Mesenteric fat pad (tissue), 1 donor: ENCODE results near the gene GFRA1. TPM values are rescaled to one million over a fixed set of nuclear protein-coding genes. Genes with fewer than 3 reads are reported as not detected.
"Not testable (repeated sequence)": the region's sequence is repeated elsewhere in the genome, so short reads cannot be mapped to it uniquely, and the experiment has no call there.

ENCODE experiments used
- DNase-seq: peaks from one replicate; pipeline ENCODE4 v3.0.0-alpha.2; 2020; ENCODE audit warnings: low spot score
- total RNA-seq: library from RNA; stranded (reverse); fragmentation: NEBNext Ultra II Directional; extraction: Animal tissue kit (Norgen Biotek cat#: 25700); gene quantifications from one replicate; pipeline ENCODE4 v1.2.1, GENCODE V29; 2021
- donor health status: DM: yes; HTN: yes; CAD: no.

GFRA1 gene
- total RNA-seq, 1 donor from 2014 or later = 18.3 TPM

DNA sequence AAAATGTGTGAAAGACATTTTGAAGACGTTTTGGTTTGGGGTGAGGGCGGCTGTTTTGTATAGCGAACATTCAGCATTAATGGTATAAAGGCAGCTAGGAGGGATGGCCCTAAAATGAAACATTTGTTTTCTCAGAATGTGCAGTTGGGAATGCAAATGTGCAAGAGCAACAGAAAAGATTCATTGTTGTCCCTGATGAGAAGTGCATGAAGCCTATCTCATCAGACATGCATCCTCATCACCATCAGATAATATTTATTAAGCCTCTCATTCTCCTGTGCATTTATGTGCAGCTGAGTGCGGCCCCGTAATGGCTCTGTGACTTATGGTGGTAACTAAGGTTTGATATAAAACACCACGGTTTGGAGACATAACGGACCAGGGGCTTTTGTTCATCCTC lies 199.5 kb downstream of the GFRA1 start:
- DNase-seq = no peak

DNA sequence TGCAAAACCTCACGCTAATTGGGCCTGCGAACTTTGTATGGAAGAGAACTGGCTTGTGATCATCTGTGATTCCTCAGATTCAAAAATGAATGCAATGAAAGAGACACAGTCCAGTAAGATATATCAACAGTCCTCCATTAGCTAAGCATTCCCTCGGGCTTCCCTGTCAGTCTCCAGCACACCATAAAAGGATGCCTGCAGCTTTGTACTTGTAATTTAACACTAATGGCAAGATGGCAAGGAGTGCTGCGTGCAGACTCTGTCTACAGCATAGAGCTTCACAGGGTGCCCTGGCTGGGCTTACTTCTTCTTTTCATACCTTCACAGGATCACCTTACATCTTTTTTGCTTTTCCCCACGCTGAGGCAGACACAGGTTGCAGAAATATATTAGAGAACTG lies 200.0 kb downstream of the GFRA1 start:
- no peak for DNase-seq

DNA sequence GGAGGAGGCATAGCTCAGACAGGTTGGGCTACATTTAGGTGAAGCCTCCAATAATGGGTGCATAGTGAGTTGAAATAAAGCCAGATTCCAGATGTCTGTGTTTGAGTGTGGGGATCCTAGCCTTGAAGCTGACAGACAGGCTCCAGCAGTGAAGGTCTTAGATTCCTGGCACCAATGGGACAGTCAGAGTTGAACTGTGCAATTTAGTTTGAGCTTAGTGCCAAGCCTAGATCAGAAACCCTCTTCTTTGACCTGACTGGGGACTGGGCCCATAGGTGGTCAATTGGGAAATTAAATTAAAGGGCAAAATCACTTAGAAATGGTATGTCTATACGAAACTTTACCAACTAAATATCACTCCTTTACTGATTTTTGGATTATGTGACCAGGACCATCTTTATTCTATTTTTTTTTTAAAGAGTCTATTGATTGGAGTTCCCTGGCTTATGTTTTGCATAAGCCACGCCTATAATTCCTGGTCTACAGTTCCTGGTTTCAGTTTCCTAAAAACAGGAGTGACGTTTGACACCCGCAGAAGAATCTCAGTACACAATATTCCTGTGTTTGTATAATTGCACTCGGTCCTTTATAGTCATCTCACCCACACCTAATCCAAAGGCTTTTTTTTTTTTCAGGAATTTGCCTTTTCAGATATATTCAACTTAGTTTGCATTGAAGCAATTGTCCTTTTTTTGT lies 201.4 kb downstream of the GFRA1 start:
- DNase-seq = no peak

DNA sequence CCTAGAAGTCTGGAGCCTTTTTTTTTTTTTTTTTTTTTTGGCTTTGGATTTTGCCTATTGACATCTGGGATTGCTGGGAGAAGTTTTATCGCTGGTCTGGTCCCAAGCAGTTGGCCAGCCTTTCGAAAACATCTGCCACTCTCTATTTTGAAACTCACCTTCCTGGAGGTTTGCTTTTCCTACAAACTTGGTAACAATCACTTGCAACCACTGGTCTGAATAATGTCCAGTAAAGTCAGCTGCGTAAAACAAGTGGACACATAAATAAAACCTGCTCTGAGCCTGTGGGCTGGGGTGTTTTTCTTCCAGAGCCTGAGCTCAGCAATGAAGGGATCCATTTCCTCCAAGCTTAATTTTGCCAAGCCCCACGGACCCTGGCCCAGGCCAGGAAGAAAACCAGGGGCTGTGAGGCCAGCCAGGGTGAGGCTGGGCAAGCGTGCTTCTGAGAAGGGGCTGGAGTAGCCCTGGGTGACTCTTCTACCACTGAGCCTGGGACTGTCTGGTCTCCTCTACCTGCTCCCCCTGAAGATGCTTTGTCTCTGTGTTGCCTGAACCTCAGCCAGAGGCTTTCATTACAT lies 202.2 kb downstream of the GFRA1 start:
- no peak for DNase-seq

DNA sequence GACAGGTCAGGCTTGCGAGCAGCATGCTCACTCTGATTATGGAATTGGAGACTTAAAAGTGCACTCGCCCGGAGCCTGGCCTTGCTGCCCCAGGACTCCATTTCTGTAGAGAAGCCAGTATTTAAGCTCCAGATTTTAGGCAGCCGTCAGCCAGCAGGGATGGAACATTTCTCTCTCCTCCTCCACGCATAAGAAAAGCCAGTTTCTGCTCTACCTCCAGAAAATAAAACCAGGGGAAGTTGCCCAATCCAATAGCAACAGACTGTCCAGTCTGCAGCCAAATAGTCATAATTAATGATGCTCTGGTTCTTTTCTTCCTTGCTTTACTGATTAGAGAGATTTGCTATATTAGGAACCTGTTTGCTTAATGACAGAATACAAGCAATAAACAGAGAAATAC lies 203.2 kb downstream of the GFRA1 start:
- DNase-seq = no peak

DNA sequence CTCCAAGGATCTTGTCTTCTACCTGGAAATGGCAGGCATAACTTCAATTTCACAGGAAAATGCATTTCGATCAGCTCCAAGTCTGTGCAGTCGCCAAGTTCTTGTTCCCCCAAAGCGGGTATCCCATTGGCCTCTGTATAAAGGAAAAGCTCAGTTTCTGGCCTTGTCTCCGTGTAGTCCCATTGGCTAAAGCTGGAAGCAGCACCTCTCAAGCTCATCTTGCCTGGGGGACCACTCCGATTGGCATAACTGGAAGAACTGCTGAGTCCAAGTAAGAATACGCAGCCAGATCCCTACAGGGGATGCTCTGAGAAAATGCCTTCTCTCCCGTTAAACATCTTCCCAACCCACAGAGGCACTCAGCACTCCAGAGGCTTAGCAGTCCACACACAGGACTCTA lies 205.2 kb downstream of the GFRA1 start:
- DNase-seq = no peak

DNA sequence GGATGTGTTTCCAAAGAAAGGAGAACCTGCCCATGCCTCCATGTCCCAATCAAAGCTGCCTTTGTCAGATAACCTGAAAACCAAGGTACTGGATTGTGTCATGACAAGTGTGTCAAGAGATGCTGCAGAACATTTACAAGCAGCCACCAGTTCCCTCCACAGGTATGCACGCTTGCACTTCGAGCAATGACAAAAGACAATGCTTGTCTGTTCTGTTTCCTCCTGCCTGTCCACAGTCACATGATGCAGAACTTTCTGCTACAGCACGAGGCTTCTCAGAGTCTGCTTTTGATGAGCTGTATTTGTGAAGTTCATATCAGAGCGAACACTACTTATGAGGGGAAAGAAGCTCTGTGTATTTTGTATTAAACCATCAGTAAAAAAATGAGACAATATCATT lies 209.9 kb downstream of the GFRA1 start:
- DNase-seq = no peak

DNA sequence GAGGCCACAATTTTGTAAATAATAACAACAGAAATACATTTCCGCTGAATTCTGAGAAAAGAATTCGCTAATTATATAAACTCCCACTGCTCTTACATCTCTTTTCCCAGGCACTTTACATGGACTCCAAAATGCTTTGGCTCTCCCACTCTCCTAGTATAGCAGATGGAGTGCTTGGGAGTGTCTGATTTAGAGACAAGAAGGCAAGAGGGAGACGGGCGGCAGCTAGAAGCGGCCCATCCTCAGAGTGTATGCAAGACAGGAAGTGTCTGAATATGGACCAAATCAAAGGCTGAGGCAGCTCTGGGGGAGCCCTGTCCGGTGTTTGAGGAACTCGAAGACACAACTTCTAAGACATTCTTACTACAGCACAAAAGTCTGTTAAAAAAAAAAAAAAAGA lies 212.1 kb downstream of the GFRA1 start:
- no peak for DNase-seq

DNA sequence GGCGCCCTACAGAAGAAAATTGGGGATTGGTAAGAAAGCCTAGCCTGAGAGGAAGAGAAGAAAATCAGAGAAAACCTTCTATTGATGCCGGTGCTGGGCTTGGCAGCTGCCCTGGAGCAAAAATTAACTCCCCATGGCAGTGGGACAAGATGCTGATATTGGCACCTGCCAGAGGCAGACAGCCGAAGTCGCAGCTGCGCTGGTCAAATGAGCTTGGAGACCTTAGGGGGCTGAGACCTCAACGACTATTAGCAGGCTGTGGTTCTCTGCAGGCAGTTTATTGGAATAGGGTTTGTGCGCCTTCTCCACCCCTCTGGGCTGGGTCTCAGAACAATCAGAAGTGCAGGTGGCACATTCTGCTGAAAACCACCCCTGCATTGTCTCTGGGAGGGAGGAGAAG lies 213.7 kb downstream of the GFRA1 start:
- DNase-seq = no peak

DNA sequence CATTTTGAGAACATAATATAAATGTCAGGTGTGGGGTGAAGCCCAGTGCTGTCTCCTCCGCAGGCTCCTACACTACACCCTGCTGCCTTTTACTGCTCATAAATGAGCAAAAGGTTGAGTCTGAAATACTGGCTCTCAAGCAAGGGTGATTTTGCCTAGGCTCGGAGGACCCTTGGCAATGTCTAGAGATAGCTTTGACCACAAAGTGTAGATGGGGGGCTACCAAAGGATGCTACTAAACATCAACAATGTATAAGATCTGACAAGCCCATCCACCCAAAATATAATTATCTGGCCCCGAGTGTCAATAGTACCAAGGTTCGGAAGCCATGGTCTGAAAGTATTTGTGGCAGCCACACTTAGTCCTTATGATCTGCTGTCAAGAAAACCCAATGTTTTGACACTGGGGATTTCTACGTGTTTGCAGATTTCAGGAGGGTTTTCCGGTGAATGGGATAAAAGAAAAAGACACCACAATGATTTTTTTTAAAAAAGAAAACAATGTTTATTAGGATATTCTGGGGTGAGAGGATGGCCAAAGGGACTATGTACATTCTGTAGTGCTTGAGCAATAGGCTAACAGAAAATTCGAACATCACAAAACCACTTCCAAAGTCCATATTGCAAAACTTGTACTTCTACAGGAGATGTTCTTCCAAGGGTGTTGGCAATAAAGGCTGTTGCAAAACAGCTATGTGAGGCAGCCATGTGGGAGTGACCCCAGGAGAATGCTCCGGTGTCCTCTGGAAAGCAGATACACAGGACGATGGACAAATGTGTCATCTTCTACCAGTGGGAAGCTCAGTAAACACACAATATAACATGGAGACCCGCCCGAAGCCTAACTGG lies 216.3 kb downstream of the GFRA1 start:
- no peak for DNase-seq

DNA sequence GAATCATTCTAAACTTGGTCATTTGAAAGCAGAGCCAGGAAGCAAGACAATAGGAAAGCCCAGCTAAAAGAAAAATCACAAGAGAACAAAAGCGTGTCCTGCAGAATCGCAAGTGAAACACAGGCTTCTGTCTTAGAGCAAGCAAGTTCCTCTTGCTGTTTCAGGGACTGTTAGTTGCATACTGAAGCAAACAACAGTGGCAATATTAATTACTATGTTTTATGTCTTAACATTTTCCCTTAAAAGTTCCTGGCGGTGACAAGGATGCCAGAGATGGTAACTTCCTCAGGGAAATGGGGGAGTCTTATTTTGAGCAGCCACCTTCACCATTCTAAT lies 217.1 kb downstream of the GFRA1 start:
- DNase-seq = no peak

DNA sequence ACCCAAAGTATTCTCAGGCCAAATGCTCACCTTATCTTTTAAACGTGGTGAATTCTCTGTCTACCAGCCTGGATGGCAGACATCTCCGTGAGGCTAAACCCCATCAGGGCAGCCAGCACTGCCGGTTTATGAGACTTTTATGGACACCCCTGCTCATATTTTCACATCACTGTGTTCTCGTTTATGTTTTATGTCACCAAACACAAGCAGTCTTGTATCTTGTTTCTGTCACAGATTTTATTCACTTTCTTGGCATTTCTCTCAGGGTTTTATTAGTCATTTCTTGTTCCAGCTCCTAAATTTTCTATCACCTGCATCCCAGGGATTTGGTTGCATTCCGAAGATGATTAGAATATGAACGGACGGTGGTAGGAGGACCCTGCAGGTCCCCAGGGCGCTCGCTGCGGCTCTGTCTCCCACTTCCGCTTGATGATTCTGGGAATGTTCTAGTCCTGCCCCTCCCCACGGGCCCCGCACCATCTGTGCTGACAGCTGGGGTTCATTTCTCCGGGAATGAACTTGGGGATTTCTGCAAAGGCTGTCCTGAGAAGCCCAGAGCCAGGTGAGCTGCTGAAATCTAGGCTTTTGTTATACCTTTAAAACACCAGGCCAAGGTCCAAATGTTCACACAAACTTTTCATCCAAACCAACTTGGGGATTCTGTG lies 217.6 kb downstream of the GFRA1 start:
- DNase-seq = no peak

DNA sequence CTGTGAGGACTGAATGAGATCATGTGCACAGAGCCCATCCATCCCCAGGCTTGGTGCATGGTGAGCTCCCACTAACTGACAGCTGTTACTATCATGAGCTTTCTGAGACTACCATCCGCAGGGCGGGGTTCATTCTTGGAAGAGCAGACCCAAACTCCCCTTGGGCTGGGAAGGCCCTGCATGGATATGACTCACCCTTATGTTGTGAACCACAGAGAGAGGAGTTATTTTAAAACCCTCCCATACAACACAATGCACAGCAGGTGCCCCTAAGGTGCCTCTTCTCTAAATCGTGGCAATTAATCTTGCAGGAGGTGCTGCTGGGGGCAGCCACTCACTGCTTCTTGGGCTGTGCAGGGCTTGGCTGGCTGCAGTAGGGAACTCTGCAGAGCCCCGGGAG lies 219.1 kb downstream of the GFRA1 start:
- DNase-seq = no peak

DNA sequence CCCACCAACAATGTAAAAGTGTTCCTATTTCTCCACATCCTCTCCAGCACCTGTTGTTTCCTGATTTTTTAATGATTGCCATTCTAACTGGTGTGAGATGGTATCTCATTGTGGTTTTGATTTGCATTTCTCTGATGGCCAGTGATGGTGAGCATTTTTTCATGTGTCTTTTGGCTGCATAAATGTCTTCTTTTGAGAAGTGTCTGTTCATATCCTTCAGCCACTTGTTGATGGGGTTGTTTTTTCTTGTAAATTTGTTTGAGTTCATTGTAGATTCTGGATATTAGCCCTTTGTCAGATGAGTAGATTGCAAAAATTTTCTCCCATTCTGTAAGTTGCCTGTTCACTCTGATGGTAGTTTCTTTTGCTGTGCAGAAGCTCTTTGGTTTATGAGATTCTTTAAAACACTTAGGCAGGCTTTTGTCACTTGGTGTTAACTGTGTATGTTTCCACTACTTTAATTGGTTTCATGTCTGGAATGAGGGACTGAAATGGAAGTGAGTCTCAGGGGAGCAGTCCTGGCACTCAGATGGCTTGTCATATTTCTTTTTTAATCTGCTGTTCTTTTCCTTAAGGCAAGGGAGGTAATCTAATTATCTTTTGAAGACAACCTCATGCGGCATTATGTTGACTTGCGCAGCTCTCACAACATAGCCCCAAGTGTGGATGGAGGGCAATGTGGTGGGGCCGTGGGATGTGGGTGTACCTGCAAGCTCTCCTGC lies 219.8 kb downstream of the GFRA1 start:
- DNase-seq = not testable (repeated sequence)

DNA sequence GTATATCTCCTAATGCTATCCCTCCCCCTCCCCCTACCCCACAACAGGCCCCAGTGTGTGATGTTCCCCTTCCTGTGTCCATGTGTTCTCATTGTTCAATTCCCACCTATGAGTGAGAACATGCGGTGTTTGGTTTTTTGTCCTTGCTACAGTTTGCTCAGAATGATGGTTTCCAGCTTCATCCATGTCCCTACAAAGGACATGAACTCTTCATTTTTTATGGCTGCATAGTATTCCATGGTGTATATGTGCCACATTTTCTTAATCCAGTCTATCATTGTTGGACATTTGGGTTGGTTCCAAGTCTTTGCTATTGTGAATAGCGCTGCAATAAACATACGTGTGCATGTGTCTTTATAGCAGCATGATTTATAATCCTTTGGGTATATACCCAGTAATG lies 220.5 kb downstream of the GFRA1 start:
- DNase-seq = not testable (repeated sequence)

DNA sequence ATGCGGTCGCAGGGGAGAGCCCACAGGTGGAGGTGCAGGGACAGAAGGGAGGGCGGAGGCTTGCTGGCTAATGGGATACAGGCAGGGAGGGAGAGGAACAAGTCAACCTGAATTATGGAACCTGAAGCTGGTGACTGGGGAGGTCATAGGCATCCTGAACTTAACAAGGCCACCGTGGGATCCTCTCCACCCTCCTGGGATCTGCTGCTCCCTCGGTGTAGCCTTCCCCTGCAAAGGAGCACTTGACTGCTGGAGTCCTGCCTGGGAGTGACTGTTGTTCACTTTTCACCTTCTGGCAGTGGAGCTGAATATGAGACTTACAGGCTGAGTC lies 223.1 kb downstream of the GFRA1 start:
- DNase-seq = no peak

DNA sequence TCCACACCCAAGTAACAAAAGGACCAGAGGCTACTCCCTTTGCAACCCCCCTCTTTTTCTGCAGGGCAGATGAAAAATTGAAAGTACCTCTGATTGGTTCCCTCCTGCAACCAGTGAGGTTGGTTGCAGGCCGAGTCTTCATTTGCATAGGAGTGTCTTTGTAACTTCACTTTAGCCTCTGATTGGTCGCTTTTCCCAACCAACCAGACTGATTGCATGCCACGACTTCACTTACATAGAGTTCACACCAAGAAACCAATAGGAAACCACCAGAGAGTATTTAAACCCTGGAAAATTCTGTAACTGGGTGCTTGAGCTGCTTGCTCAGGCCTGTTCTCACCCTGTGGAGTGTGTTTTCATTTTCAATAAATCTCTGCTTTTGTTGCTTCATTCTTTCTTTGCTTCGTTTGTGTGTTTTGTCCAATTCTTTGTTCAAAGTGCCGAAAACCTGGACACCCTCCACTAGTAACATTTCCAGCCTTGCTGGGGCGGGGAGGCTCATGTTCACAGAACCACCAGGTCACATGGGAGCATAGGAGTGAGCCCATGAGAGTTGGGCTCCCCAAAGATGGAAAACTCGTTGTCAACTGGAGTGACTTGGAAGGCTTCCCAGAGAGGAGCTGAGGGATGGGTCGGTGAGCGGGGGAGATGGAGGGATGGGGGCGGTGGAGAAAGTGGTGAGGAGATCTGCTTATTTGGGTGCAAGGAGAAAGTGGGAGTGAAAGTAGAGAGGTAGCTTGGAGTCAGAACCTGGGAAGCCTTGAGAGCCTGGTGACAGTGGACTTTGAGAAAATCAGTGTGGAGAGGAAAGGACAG lies 223.6 kb downstream of the GFRA1 start:
- no peak for DNase-seq

DNA sequence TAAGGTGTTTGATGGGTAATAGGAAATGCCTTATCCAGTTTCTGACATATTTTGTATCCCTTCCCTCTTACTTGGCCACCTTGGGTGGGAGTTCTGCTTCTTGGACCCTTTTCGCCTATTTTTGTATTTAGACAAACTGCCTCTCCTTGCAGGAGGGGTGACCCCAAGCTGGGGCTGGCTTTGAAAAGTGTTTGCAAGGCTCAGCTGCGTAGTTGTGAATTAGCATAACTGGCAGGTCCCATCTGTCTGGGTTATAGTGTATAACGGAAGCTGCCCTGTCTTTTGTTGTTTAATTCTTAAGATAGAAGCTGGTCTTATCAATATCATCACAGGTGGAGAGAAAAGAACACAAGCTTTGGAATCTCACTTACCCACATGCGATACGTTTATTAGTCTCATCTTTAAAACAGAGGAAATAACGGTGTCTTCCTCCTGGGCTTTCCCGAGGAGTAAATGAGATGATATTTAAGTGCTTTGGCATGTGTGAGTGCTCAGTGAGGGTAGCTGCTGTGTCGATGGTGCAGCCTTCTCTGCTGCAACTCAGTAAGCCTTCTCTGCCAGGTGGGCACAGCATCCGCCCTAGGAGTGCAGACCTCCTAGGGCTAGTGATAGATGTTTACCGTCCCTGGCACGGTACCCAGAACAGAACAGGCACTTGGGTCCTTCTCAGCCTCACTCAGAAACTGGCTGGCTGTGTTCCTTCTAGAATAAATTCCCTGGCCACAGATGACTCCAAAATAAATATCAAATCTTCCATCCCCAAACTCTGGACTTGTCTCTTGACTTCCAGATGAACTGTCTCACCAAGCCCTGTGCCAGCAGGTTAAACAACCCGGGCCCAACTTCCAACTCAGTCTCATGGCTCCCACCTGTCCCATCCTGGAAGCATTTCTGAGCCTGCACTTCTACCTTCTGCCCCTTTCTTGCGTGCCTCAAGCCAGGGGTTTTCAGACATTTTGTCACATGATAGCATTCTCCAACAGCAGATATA lies 227.3 kb downstream of the GFRA1 start:
- no peak for DNase-seq

DNA sequence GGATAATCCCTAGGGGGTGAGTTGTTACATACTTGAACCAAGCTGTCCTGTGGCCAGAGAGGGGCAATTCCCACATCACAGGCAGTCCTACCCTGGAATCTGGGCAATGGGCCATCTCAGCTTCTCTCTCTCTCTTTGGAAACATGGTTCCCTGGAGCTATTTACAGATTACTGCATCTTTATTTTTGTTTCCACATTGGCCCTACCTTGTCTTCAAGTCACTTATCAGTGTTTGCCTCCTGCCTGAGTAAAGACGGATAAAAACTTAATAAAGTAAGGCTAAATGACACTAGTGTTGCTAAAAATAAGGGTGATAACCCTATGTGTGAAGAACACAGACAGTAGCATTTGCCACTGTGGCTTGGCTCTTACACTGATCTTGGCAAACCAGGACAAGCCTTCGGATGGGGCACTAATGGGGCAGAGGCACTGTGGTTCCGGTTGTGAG lies 228.2 kb downstream of the GFRA1 start:
- DNase-seq = no peak
